Tibial nerve (tissue), 4 donors: ENCODE results near the gene EPS8. TPM values are rescaled to one million over a fixed set of nuclear protein-coding genes. Genes with fewer than 3 reads are reported as not detected.

Experiments
- DNase-seq, 2 donors: peaks; one replicate each; pipeline ENCODE4 v3.0.0-alpha.2; 2019; ENCODE audit warnings: low spot score in 2 of 2
- H3K27ac ChIP-seq, 4 donors: fragments of 200-600 bp; sonication (generic) in 3 of 4; one replicate each; pipeline ENCODE4 v1.5.1; 2017 to 2019; ENCODE audit warnings: mild to moderate bottlenecking in 1 of 4
- H3K27me3 ChIP-seq, 2 donors: fragments of 200-600 bp; sonication (generic) in 1 of 2; one replicate each; pipeline versions ENCODE4 v1.5.1 to v1.6.0; 2017 to 2019
- H3K36me3 ChIP-seq, 3 donors: fragments of 200-600 bp; sonication (generic); one replicate each; pipeline ENCODE4 v1.5.1; 2018 to 2019
- H3K4me1 ChIP-seq, 4 donors: fragments of 200-600 bp; sonication (generic) in 3 of 4; one replicate each; pipeline ENCODE4 v1.5.1; 2017 to 2019
- H3K4me3 ChIP-seq, 4 donors: fragments of 200-600 bp; sonication (generic) in 3 of 4; one replicate each; pipeline ENCODE4 v1.5.1; 2017 to 2019; ENCODE audit warnings: mild to moderate bottlenecking in 1 of 4, moderate library complexity in 1 of 4
- H3K9me3 ChIP-seq, 4 donors: fragments of 200-600 bp; sonication (generic) in 3 of 4; one replicate each; pipeline ENCODE4 v1.5.1; 2017 to 2019
- CTCF ChIP-seq, 5 experiments: fragments of 200-600 bp in 3 of 5; fragments of 450-650 bp in 2 of 5; sonication (generic) in 3 of 5; IDR thresholded peaks; one replicate each; pipeline ENCODE4 v1.5.1; 2016 to 2019; ENCODE audit warnings: antibody characterized with exemption in 5 of 5, mild to moderate bottlenecking in 3 of 5, moderate library complexity in 2 of 5
- EP300 ChIP-seq, 2 donors: sonication (generic); formaldehyde crosslinking; IDR thresholded peaks; one replicate each; pipeline ENCODE4 v1.6.1; 2017; ENCODE audit warnings: antibody characterized with exemption in 2 of 2, mild to moderate bottlenecking in 1 of 2
- POLR2A ChIP-seq, 2 donors: fragments of 450-650 bp; IDR thresholded peaks; one replicate each; pipeline ENCODE4 v1.6.1; 2017; ENCODE audit warnings: antibody characterized with exemption in 2 of 2, mild to moderate bottlenecking in 2 of 2, moderate library complexity in 2 of 2
- WGBS, 2 donors: methylation state at CpG; one replicate each; pipeline ENCODE4 v1.1.5; 2018; 5-methylcytosine and 5-hydroxymethylcytosine counted together
- total RNA-seq, 4 donors: library from RNA; depleted of rRNA; stranded (reverse); fragments of >200 nt; gene quantifications; one replicate each; pipeline ENCODE4 v1.1.0, GENCODE V29; 2016

The EPS8 gene
- total RNA-seq, 4 donors from 2014 or later = 153 to 215 (median 193) TPM

GRCh38 chr12:15801770-15802744 is 12.9 kb upstream of the EPS8 start:
- 89 to 91% methylated on average over 6 of the region's 6 CpGs for WGBS, 2 donors
- DNase-seq = no peak
- no peak overlapping the region for H3K27ac ChIP-seq
- no peaks in the 10 kb centered on the region for H3K9me3 ChIP-seq
- H3K36me3 ChIP-seq = no peaks in the 10 kb centered on the region
- H3K27me3 ChIP-seq = no peaks in the 10 kb centered on the region
- no peak overlapping the region for H3K4me3 ChIP-seq
- TF ChIP-seq POLR2A (IDR thresholded peaks at IDR 0.05) (no peak), CTCF (IDR thresholded peaks at IDR 0.05) (no peak), EP300 (IDR thresholded peaks at IDR 0.05) (no peak)
- H3K4me1 ChIP-seq = peaks cover 0 to 3% (median 0%) of the 10 kb centered on the region in 4 donors

GRCh38 chr12:15800278-15800677 is 11.1 kb upstream of the EPS8 start:
- H3K4me1 ChIP-seq = peaks cover 0 to 3% (median 0%) of the 10 kb centered on the region in 4 donors
- no peak overlapping the region for H3K27ac ChIP-seq
- TF ChIP-seq EP300 (IDR thresholded peaks at IDR 0.05) = no peak
- TF ChIP-seq POLR2A (IDR thresholded peaks at IDR 0.05) = no peak
- TF ChIP-seq CTCF (IDR thresholded peaks at IDR 0.05) = no peak
- H3K36me3 ChIP-seq = no peaks in the 10 kb centered on the region
- H3K4me3 ChIP-seq = no peak overlapping the region
- H3K27me3 ChIP-seq = no peaks in the 10 kb centered on the region
- H3K9me3 ChIP-seq = no peaks in the 10 kb centered on the region
- WGBS, 2 donors = 60 to 61% methylated on average over 3 of the region's 3 CpGs
- DNase-seq = no peak

GRCh38 chr12:15797818-15798217 is 8.6 kb upstream of the EPS8 start:
- TF ChIP-seq EP300 (IDR thresholded peaks at IDR 0.05) (no peak), CTCF (IDR thresholded peaks at IDR 0.05) (no peak), POLR2A (IDR thresholded peaks at IDR 0.05) (no peak)
- WGBS, 2 donors = 85 to 87% methylated on average over 3 of the region's 3 CpGs
- H3K4me1 ChIP-seq = peaks cover 0 to 3% (median 0%) of the 10 kb centered on the region in 4 donors
- H3K36me3 ChIP-seq = no peaks in the 10 kb centered on the region
- no peaks in the 10 kb centered on the region for H3K9me3 ChIP-seq
- no peak overlapping the region for H3K27ac ChIP-seq
- no peaks in the 10 kb centered on the region for H3K27me3 ChIP-seq
- DNase-seq = no peak
- no peak overlapping the region for H3K4me3 ChIP-seq

- Histone ChIP-seq H3K36me3 (no peaks in the 10 kb centered on the region), H3K27me3 (no peaks in the 10 kb centered on the region), H3K27ac (no peak overlapping the region), H3K4me1 (peaks cover 0 to 3% (median 0%) of the 10 kb centered on the region in 4 donors), H3K4me3 (no peak overlapping the region), H3K9me3 (no peaks in the 10 kb centered on the region)
- 66 to 82% methylated on average over 4 of the region's 4 CpGs for WGBS, 2 donors
- DNase-seq = no peak
- TF ChIP-seq CTCF (IDR thresholded peaks at IDR 0.05) (no peak), POLR2A (IDR thresholded peaks at IDR 0.05) (no peak), EP300 (IDR thresholded peaks at IDR 0.05) (no peak)
Measured at GRCh38 chr12:15796493-15797141, 7.4 kb upstream of the EPS8 start.

- Histone ChIP-seq H3K4me1 (peaks cover 0 to 9% (median 0%) of the 10 kb centered on the region in 4 donors), H3K4me3 (no peak overlapping the region), H3K36me3 (no peaks in the 10 kb centered on the region), H3K27me3 (no peaks in the 10 kb centered on the region), H3K27ac (no peak overlapping the region), H3K9me3 (no peaks in the 10 kb centered on the region)
- TF ChIP-seq EP300 (IDR thresholded peaks at IDR 0.05) (no peak), CTCF (IDR thresholded peaks at IDR 0.05) (no peak), POLR2A (IDR thresholded peaks at IDR 0.05) (no peak)
- no peak for DNase-seq
- WGBS, 2 donors = 89 to 92% methylated on average over 1 of the region's 1 CpG
Measured at GRCh38 chr12:15794836-15795235, 5.6 kb upstream of the EPS8 start.
